ENCODE measurements around the gene CLPSL1.

DNA sequence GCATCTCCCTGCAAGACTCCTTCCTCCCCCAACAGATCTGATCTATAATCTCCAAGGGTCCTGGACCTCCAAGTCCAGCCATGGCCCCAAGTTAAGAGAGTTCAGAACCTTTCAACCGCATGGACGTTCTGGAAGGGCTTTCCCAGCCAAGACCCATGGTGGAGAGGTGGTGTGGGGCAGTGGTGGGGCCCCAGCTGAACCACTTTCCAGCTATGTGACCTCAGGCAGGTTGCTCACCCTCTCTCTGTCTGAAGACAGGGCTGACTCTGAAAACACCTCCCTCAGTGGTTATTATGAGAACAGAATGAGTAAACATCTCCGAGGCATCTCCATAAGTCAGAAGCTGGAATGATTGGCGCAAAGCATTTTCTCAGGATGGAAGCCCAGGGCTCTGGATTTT is 15.4 kb downstream of the CLPSL1 start:
- TF ChIP-seq, protein P1, sequence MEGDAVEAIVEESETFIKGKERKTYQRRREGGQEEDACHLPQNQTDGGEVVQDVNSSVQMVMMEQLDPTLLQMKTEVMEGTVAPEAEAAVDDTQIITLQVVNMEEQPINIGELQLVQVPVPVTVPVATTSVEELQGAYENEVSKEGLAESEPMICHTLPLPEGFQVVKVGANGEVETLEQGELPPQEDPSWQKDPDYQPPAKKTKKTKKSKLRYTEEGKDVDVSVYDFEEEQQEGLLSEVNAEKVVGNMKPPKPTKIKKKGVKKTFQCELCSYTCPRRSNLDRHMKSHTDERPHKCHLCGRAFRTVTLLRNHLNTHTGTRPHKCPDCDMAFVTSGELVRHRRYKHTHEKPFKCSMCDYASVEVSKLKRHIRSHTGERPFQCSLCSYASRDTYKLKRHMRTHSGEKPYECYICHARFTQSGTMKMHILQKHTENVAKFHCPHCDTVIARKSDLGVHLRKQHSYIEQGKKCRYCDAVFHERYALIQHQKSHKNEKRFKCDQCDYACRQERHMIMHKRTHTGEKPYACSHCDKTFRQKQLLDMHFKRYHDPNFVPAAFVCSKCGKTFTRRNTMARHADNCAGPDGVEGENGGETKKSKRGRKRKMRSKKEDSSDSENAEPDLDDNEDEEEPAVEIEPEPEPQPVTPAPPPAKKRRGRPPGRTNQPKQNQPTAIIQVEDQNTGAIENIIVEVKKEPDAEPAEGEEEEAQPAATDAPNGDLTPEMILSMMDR (IDR thresholded peaks at IDR 0.05; ENCODE audit: low read length): no peak
- no peak for TF ChIP-seq EZH2 (IDR thresholded peaks at IDR 0.05; ENCODE audit: borderline replicate concordance, low read length)

All from OCI-LY1 (cell line).